ENCODE data around the gene CD47. TPM values are rescaled to one million over a fixed set of nuclear protein-coding genes. Genes with fewer than 3 reads are reported as not detected.
A peak's percentile ranks its signal among the peaks of the same experiment; 100 is the strongest.

The CD47 gene
- total RNA-seq, 1 donor from 2014 or later = 34.4 TPM

DNA sequence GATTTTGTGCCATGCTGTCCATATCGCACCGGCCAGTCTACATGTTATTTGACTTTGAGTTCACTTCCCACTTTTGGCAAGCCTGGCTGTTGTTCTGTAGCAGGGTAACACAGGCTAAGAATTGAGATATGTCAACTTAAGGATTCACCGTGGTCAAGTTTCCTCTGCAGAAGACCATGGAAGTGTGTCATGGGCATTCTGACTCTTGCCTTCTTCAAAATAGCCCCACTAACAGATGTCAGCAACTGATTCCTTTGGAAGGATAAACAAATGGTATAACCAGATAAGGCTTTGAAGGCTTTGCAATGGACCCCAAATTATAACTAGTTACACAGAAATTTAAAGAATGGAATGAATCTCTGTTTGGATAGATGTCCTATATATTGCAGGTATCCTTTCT, 20.1 kb upstream of the CD47 start:
- H3K4me1 Mint-ChIP-seq (ENCODE audit: low read depth, unreplicated experiment) = no peaks in the 10 kb centered on the region
- peaks cover 9% of the 10 kb centered on the region for H3K27me3 Mint-ChIP-seq (ENCODE audit: low read depth, unreplicated experiment)
- no peaks in the 10 kb centered on the region for H3K9me3 Mint-ChIP-seq (ENCODE audit: unreplicated experiment)
- Histone ChIP-seq H3K9ac (ENCODE audit: low read length) (no peak overlapping the region), H3K27ac (ENCODE audit: low read depth, low read length) (no peak overlapping the region), H3K9me3 (ENCODE audit: insufficient read depth, low read depth, low read length) (no peaks in the 10 kb centered on the region), H4K20me1 (ENCODE audit: insufficient read depth, low read length) (no peaks in the 10 kb centered on the region), H3K27me3 (ENCODE audit: insufficient read depth, low read length) (no peaks in the 10 kb centered on the region), H3K4me2 (ENCODE audit: low read length) (no peak overlapping the region), H3K4me3 (ENCODE audit: insufficient read depth, low read depth, low read length) (no peak overlapping the region), H3K79me2 (ENCODE audit: insufficient read depth, low read length) (no peaks in the 10 kb centered on the region), H3K4me1 (ENCODE audit: insufficient read depth, low read length) (peaks cover 3% of the 10 kb centered on the region), H2AFZ (ENCODE audit: low read depth, low read length) (no peak overlapping the region), H3K36me3 (ENCODE audit: insufficient read depth, low read length) (no peaks in the 10 kb centered on the region)
- H3K4me3 Mint-ChIP-seq (ENCODE audit: unreplicated experiment) = no peak overlapping the region
- TF ChIP-seq, protein P1, sequence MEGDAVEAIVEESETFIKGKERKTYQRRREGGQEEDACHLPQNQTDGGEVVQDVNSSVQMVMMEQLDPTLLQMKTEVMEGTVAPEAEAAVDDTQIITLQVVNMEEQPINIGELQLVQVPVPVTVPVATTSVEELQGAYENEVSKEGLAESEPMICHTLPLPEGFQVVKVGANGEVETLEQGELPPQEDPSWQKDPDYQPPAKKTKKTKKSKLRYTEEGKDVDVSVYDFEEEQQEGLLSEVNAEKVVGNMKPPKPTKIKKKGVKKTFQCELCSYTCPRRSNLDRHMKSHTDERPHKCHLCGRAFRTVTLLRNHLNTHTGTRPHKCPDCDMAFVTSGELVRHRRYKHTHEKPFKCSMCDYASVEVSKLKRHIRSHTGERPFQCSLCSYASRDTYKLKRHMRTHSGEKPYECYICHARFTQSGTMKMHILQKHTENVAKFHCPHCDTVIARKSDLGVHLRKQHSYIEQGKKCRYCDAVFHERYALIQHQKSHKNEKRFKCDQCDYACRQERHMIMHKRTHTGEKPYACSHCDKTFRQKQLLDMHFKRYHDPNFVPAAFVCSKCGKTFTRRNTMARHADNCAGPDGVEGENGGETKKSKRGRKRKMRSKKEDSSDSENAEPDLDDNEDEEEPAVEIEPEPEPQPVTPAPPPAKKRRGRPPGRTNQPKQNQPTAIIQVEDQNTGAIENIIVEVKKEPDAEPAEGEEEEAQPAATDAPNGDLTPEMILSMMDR (IDR thresholded peaks at IDR 0.05; ENCODE audit: insufficient read depth, low read depth, low read length) = no peak
- no peak for TF ChIP-seq EZH2 (IDR thresholded peaks at IDR 0.05; ENCODE audit: insufficient read depth, low read length)
- H3K36me3 Mint-ChIP-seq (ENCODE audit: low read depth, unreplicated experiment) = no peaks in the 10 kb centered on the region
- DNase-seq (ENCODE audit: low read depth) = no peak
- FAIRE-seq = no peak
- H3K27ac Mint-ChIP-seq (ENCODE audit: unreplicated experiment) = no peak overlapping the region

DNA sequence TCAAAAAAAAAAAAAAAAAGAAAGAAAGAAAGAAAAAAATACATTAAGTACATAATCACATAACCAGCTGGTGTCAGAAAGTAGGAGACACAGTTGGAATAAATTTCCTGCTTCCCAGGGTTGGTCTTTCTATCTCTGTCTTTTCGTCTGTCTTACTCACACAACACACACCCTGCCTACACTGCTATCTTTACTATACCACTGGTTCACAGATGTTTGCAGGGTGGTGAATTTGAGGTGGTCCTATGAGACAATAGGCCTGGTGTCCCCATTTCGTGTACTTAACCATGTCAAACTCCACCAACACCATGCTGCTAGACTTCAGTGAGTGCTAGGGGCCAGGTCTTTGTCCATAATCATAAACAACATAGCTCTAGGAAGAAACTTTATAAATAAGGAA, 17.6 kb upstream of the CD47 start:
- DNase-seq (ENCODE audit: low read depth) = no peak
- FAIRE-seq = no peak
- Histone ChIP-seq H3K27ac (ENCODE audit: low read depth, low read length) (no peak overlapping the region), H2AFZ (ENCODE audit: low read depth, low read length) (no peak overlapping the region), H3K9me3 (ENCODE audit: insufficient read depth, low read depth, low read length) (no peaks in the 10 kb centered on the region), H3K4me2 (ENCODE audit: low read length) (no peak overlapping the region), H4K20me1 (ENCODE audit: insufficient read depth, low read length) (no peaks in the 10 kb centered on the region), H3K4me1 (ENCODE audit: insufficient read depth, low read length) (peaks cover 13% of the 10 kb centered on the region), H3K9ac (ENCODE audit: low read length) (no peak overlapping the region), H3K79me2 (ENCODE audit: insufficient read depth, low read length) (no peaks in the 10 kb centered on the region), H3K27me3 (ENCODE audit: insufficient read depth, low read length) (no peaks in the 10 kb centered on the region), H3K4me3 (ENCODE audit: insufficient read depth, low read depth, low read length) (no peak overlapping the region), H3K36me3 (ENCODE audit: insufficient read depth, low read length) (no peaks in the 10 kb centered on the region)
- Mint-ChIP-seq H3K27ac (ENCODE audit: unreplicated experiment) (no peak overlapping the region), H3K4me1 (ENCODE audit: low read depth, unreplicated experiment) (no peaks in the 10 kb centered on the region), H3K9me3 (ENCODE audit: unreplicated experiment) (no peaks in the 10 kb centered on the region), H3K4me3 (ENCODE audit: unreplicated experiment) (no peak overlapping the region), H3K36me3 (ENCODE audit: low read depth, unreplicated experiment) (no peaks in the 10 kb centered on the region), H3K27me3 (ENCODE audit: low read depth, unreplicated experiment) (peaks cover 8% of the 10 kb centered on the region)
- TF ChIP-seq, protein P1 (IDR thresholded peaks at IDR 0.05; ENCODE audit: insufficient read depth, low read depth, low read length) = no peak
- no peak for TF ChIP-seq EZH2 (IDR thresholded peaks at IDR 0.05; ENCODE audit: insufficient read depth, low read length)

DNA sequence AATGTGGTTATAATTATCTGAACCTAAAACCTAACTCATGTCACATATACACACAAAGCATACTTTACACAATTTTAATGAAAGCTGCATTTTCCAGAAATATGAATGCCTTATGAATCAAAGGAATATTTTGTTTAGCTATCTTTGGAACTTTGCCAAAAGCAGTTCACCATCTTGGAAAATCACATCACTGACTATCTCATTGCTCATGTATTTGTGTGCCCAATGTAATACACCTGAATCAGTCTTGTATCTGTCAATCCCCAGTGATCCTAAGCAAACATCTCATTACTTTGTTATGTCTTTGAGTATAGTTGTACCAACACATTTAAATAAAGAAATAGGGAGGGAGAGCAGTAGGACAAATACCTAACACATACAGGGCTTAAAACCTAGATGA, 15.6 kb upstream of the CD47 start:
- Histone ChIP-seq H3K4me3 (ENCODE audit: insufficient read depth, low read depth, low read length) (no peak overlapping the region), H3K4me2 (ENCODE audit: low read length) (peak overlapping the region; percentile 16), H3K36me3 (ENCODE audit: insufficient read depth, low read length) (no peaks in the 10 kb centered on the region), H3K9me3 (ENCODE audit: insufficient read depth, low read depth, low read length) (no peaks in the 10 kb centered on the region), H3K4me1 (ENCODE audit: insufficient read depth, low read length) (peaks cover 13% of the 10 kb centered on the region), H3K27me3 (ENCODE audit: insufficient read depth, low read length) (no peaks in the 10 kb centered on the region), H2AFZ (ENCODE audit: low read depth, low read length) (no peak overlapping the region), H3K27ac (ENCODE audit: low read depth, low read length) (no peak overlapping the region), H3K79me2 (ENCODE audit: insufficient read depth, low read length) (no peaks in the 10 kb centered on the region), H4K20me1 (ENCODE audit: insufficient read depth, low read length) (no peaks in the 10 kb centered on the region), H3K9ac (ENCODE audit: low read length) (no peak overlapping the region)
- no peak overlapping the region for H3K4me3 Mint-ChIP-seq (ENCODE audit: unreplicated experiment)
- no peaks in the 10 kb centered on the region for H3K36me3 Mint-ChIP-seq (ENCODE audit: low read depth, unreplicated experiment)
- no peaks in the 10 kb centered on the region for H3K4me1 Mint-ChIP-seq (ENCODE audit: low read depth, unreplicated experiment)
- peaks cover 9% of the 10 kb centered on the region for H3K27me3 Mint-ChIP-seq (ENCODE audit: low read depth, unreplicated experiment)
- DNase-seq (ENCODE audit: low read depth) (no peak), FAIRE-seq (no peak)
- TF ChIP-seq, protein P1 (IDR thresholded peaks at IDR 0.05; ENCODE audit: insufficient read depth, low read depth, low read length) = no peak
- TF ChIP-seq EZH2 (IDR thresholded peaks at IDR 0.05; ENCODE audit: insufficient read depth, low read length) = no peak
- no peaks in the 10 kb centered on the region for H3K9me3 Mint-ChIP-seq (ENCODE audit: unreplicated experiment)
- H3K27ac Mint-ChIP-seq (ENCODE audit: unreplicated experiment) = no peak overlapping the region

Data from astrocyte (in vitro differentiated cells and primary cell).